ENCODE measurements around the gene BDKRB2. TPM values are rescaled to one million over a fixed set of nuclear protein-coding genes. Genes with fewer than 3 reads are reported as not detected.

Gene BDKRB2
- total RNA-seq, 1 donor from 2014 or later, result 0.15 TPM

- no peaks in the 10 kb centered on the region for H3K4me1 Mint-ChIP-seq (ENCODE audit: unreplicated experiment)
- no peaks in the 10 kb centered on the region for H3K36me3 Mint-ChIP-seq (ENCODE audit: low read depth, unreplicated experiment)
Measured at GRCh38 chr14:96251656-96252155, 47.1 kb downstream of the BDKRB2 start.

GRCh38 chr14:96252323-96252998 lies 47.8 kb downstream of the BDKRB2 start:
- Mint-ChIP-seq H3K9me3 (ENCODE audit: unreplicated experiment) (no peaks in the 10 kb centered on the region), H3K27ac (ENCODE audit: unreplicated experiment) (no peak overlapping the region), H3K4me3 (ENCODE audit: unreplicated experiment) (no peak overlapping the region), H3K27me3 (ENCODE audit: unreplicated experiment) (peaks cover 16% of the 10 kb centered on the region), H3K36me3 (ENCODE audit: low read depth, unreplicated experiment) (no peaks in the 10 kb centered on the region), H3K4me1 (ENCODE audit: unreplicated experiment) (no peaks in the 10 kb centered on the region)
- DNase-seq (ENCODE audit: low spot score), result no peak
- TF ChIP-seq CTCF (IDR thresholded peaks at IDR 0.05; ENCODE audit: unreplicated experiment), result no peak

More at GRCh38 chr14:96251656-96252155, 47.1 kb downstream of the BDKRB2 start:
- Mint-ChIP-seq H3K27me3 (ENCODE audit: unreplicated experiment) (peaks cover 16% of the 10 kb centered on the region), H3K9me3 (ENCODE audit: unreplicated experiment) (no peaks in the 10 kb centered on the region), H3K4me3 (ENCODE audit: unreplicated experiment) (no peak overlapping the region), H3K27ac (ENCODE audit: unreplicated experiment) (no peak overlapping the region)
- DNase-seq (ENCODE audit: low spot score), result no peak
- TF ChIP-seq CTCF (IDR thresholded peaks at IDR 0.05; ENCODE audit: unreplicated experiment), result no peak

- no peaks in the 10 kb centered on the region for H3K9me3 Mint-ChIP-seq (ENCODE audit: unreplicated experiment)
- no peak overlapping the region for H3K4me3 Mint-ChIP-seq (ENCODE audit: unreplicated experiment)
- no peak for TF ChIP-seq CTCF (IDR thresholded peaks at IDR 0.05; ENCODE audit: unreplicated experiment)
- H3K27ac Mint-ChIP-seq (ENCODE audit: unreplicated experiment), result no peak overlapping the region
- H3K36me3 Mint-ChIP-seq (ENCODE audit: low read depth, unreplicated experiment), result no peaks in the 10 kb centered on the region
- peaks cover 16% of the 10 kb centered on the region for H3K27me3 Mint-ChIP-seq (ENCODE audit: unreplicated experiment)
- no peaks in the 10 kb centered on the region for H3K4me1 Mint-ChIP-seq (ENCODE audit: unreplicated experiment)
- DNase-seq (ENCODE audit: low spot score), result no peak
Measured at GRCh38 chr14:96252999-96253539, 48.4 kb downstream of the BDKRB2 start.

GRCh38 chr14:96254687-96255086 lies 50.0 kb downstream of the BDKRB2 start:
- Mint-ChIP-seq H3K36me3 (ENCODE audit: low read depth, unreplicated experiment) (no peaks in the 10 kb centered on the region), H3K9me3 (ENCODE audit: unreplicated experiment) (no peaks in the 10 kb centered on the region), H3K4me1 (ENCODE audit: unreplicated experiment) (no peaks in the 10 kb centered on the region), H3K4me3 (ENCODE audit: unreplicated experiment) (no peak overlapping the region), H3K27me3 (ENCODE audit: unreplicated experiment) (peaks cover 16% of the 10 kb centered on the region), H3K27ac (ENCODE audit: unreplicated experiment) (no peak overlapping the region)
- TF ChIP-seq CTCF (IDR thresholded peaks at IDR 0.05; ENCODE audit: unreplicated experiment), result no peak
- DNase-seq (ENCODE audit: low spot score), result no peak
